Measurements from ENCODE around the gene ROBO1. TPM values are rescaled to one million over a fixed set of nuclear protein-coding genes. Genes with fewer than 3 reads are reported as not detected.
"Not testable (repeated sequence)": the region's sequence is repeated elsewhere in the genome, so short reads cannot be mapped to it uniquely, and the experiment has no call there.

The ROBO1 gene
- total RNA-seq, 1 donor from 2014 or later = 66.5 TPM

- TF ChIP-seq CTCF (IDR thresholded peaks at IDR 0.05) (no peak), POLR2AphosphoS5 (IDR thresholded peaks at IDR 0.05; ENCODE audit: insufficient read depth in 1 of 2, low read depth in 1 of 2) (no peak), POLR2A (IDR thresholded peaks at IDR 0.05) (no peak)
- H3K4me3 ChIP-seq = no peak overlapping the region
- no peaks in the 10 kb centered on the region for H3K4me1 ChIP-seq
- DNase-seq (ENCODE audit: extremely low spot score in 2 of 2) = no peak
- H3K9me3 ChIP-seq = no peaks in the 10 kb centered on the region
- intact Hi-C loops (cut with DNase I) = no loop called here
- no peaks in the 10 kb centered on the region for H3K27me3 ChIP-seq
- H3K27ac ChIP-seq = no peak overlapping the region
- no peaks in the 10 kb centered on the region for H3K36me3 ChIP-seq
These were observed 41.3 kb upstream of the ROBO1 start for GRCh38 chr3:79809106-79809505.

GRCh38 chr3:79808515-79808914 is 40.7 kb upstream of the ROBO1 start:
- Histone ChIP-seq H3K36me3 (no peaks in the 10 kb centered on the region), H3K4me3 (no peak overlapping the region), H3K27ac (no peak overlapping the region), H3K9me3 (no peaks in the 10 kb centered on the region), H3K27me3 (no peaks in the 10 kb centered on the region), H3K4me1 (no peaks in the 10 kb centered on the region)
- no peak for TF ChIP-seq CTCF (IDR thresholded peaks at IDR 0.05)
- TF ChIP-seq POLR2AphosphoS5 (IDR thresholded peaks at IDR 0.05; ENCODE audit: insufficient read depth in 1 of 2, low read depth in 1 of 2) = no peak
- TF ChIP-seq POLR2A (IDR thresholded peaks at IDR 0.05) = no peak
- intact Hi-C loops (cut with DNase I) = no loop called here
- no peak for DNase-seq (ENCODE audit: extremely low spot score in 2 of 2)

- H3K4me1 ChIP-seq; H3K27ac ChIP-seq; H3K9me3 ChIP-seq; intact Hi-C loops (cut with DNase I); DNase-seq (ENCODE audit: extremely low spot score in 2 of 2); H3K36me3 ChIP-seq; H3K27me3 ChIP-seq; H3K4me3 ChIP-seq: not testable (repeated sequence)
These were observed 22.4 kb upstream of the ROBO1 start for GRCh38 chr3:79790177-79790576.

GRCh38 chr3:79773291-79773690 is 5.5 kb upstream of the ROBO1 start:
- DNase-seq (ENCODE audit: extremely low spot score in 2 of 2) = peak in 1 of 2 donors; percentile 79
- Histone ChIP-seq H3K27me3 (no peaks in the 10 kb centered on the region), H3K4me1 (no peaks in the 10 kb centered on the region), H3K27ac (no peak overlapping the region), H3K4me3 (no peak overlapping the region), H3K36me3 (no peaks in the 10 kb centered on the region), H3K9me3 (no peaks in the 10 kb centered on the region)
- intact Hi-C loops (cut with DNase I) = no loop called here
- no peak for TF ChIP-seq CTCF (IDR thresholded peaks at IDR 0.05)
- no peak for TF ChIP-seq POLR2AphosphoS5 (IDR thresholded peaks at IDR 0.05; ENCODE audit: insufficient read depth in 1 of 2, low read depth in 1 of 2)
- TF ChIP-seq POLR2A (IDR thresholded peaks at IDR 0.05) = no peak

- peaks cover 8% of the 10 kb centered on the region for H3K4me1 ChIP-seq
- no peak overlapping the region for H3K27ac ChIP-seq
- TF ChIP-seq POLR2A (IDR thresholded peaks at IDR 0.05) (no peak), POLR2AphosphoS5 (IDR thresholded peaks at IDR 0.05; ENCODE audit: insufficient read depth in 1 of 2, low read depth in 1 of 2) (no peak), CTCF (IDR thresholded peaks at IDR 0.05) (no peak)
- no peak overlapping the region for H3K4me3 ChIP-seq
- H3K36me3 ChIP-seq = no peaks in the 10 kb centered on the region
- intact Hi-C loops (cut with DNase I) = no loop called here
- no peaks in the 10 kb centered on the region for H3K27me3 ChIP-seq
- DNase-seq (ENCODE audit: extremely low spot score in 2 of 2) = no peak
- no peaks in the 10 kb centered on the region for H3K9me3 ChIP-seq
These were observed 1.4 kb upstream of the ROBO1 start for GRCh38 chr3:79769229-79769628.

Measured in vagina (tissue), 2 donors.